ENCODE data around the gene ATF4. TPM values are rescaled to one million over a fixed set of nuclear protein-coding genes. Genes with fewer than 3 reads are reported as not detected.

Gene ATF4
- total RNA-seq, 2 donors from 2014 or later: 294 to 334 TPM

DNA sequence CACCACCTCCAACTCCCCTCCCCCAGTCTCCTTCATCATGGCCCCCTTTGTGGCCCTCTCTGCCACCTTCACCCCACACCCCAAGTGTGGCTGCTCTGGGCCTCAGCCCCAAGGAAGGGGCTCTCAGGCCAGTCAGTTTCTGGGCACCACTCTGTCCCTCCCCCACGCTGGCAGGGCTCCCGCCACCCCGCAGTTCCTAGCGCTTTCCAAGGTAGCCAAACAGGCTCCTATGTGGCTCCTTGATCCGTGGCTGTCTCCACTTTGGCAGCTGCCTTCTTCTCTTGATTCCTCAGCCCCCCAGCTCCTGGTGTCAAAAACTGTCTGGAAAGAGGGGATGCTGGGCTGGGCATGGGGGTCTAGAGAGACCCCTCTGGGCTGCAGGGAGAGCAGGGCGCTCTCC, 39.8 kb downstream of the ATF4 start:
- Histone ChIP-seq H3K27me3 (replicated peaks; ENCODE audit: insufficient read depth) (no peaks in the 10 kb centered on the region), H3K27ac (no peak overlapping the region), H3K4me3 (no peak overlapping the region), H3K36me3 (no peaks in the 10 kb centered on the region), H3K9me3 (no peaks in the 10 kb centered on the region), H3K4me1 (replicated peaks) (no peaks in the 10 kb centered on the region)
- intact Hi-C loops (cut with DNase I): no loop called here
- WGBS: 48% methylated on average over 6 of the region's 6 CpGs
- no peak for DNase-seq (ENCODE audit: low spot score)
- TF ChIP-seq, protein P1, sequence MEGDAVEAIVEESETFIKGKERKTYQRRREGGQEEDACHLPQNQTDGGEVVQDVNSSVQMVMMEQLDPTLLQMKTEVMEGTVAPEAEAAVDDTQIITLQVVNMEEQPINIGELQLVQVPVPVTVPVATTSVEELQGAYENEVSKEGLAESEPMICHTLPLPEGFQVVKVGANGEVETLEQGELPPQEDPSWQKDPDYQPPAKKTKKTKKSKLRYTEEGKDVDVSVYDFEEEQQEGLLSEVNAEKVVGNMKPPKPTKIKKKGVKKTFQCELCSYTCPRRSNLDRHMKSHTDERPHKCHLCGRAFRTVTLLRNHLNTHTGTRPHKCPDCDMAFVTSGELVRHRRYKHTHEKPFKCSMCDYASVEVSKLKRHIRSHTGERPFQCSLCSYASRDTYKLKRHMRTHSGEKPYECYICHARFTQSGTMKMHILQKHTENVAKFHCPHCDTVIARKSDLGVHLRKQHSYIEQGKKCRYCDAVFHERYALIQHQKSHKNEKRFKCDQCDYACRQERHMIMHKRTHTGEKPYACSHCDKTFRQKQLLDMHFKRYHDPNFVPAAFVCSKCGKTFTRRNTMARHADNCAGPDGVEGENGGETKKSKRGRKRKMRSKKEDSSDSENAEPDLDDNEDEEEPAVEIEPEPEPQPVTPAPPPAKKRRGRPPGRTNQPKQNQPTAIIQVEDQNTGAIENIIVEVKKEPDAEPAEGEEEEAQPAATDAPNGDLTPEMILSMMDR (IDR thresholded peaks at IDR 0.05): no peak
- no peak for TF ChIP-seq POLR2A (IDR thresholded peaks at IDR 0.05)
- TF ChIP-seq POLR2AphosphoS5 (IDR thresholded peaks at IDR 0.05): no peak

DNA sequence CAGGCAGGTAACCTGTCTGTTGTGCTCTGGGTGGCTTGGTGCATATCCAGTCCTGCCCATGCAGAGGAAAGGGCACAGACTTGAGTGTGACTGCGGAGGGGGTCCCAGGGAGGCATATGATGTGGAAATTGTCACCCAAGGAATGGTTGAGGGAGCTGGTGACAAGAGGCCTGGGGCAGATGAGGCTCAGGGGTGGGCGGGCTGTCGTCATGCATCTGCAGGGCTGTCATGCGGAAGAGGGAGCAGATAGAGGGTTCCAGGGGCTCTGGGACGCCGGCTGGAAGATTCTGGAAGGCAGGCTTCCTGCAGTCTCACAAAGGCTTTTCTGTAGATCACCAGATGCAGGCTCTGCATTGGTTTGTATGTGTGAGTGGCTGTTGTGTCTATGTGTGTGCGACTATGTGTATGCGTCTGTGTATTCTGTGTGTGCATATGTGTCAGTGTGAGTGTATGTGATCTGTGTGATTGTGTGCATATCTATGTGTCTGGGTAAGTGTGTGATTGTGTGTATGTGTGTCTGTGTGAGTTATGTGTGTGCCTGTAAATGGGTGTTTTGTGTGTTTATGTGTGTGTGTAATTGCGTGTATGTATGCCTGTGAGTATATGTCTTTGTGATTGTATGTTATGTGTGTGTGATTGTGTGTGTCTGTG, 42.6 kb downstream of the ATF4 start:
- Histone ChIP-seq H3K4me3 (no peak overlapping the region), H3K4me1 (replicated peaks) (no peaks in the 10 kb centered on the region), H3K27ac (no peak overlapping the region), H3K9me3 (no peaks in the 10 kb centered on the region), H3K36me3 (no peaks in the 10 kb centered on the region), H3K27me3 (replicated peaks; ENCODE audit: insufficient read depth) (no peaks in the 10 kb centered on the region)
- WGBS: 79% methylated on average over 9 of the region's 9 CpGs
- intact Hi-C loops (cut with DNase I): no loop called here
- DNase-seq (ENCODE audit: low spot score): no peak
- TF ChIP-seq, protein P1 (IDR thresholded peaks at IDR 0.05): no peak
- no peak for TF ChIP-seq POLR2AphosphoS5 (IDR thresholded peaks at IDR 0.05)
- no peak for TF ChIP-seq POLR2A (IDR thresholded peaks at IDR 0.05)

- WGBS: 92% methylated on average over 7 of the region's 7 CpGs
- Histone ChIP-seq H3K36me3 (no peaks in the 10 kb centered on the region), H3K9me3 (no peaks in the 10 kb centered on the region), H3K4me1 (replicated peaks) (no peaks in the 10 kb centered on the region), H3K27me3 (replicated peaks; ENCODE audit: insufficient read depth) (no peaks in the 10 kb centered on the region), H3K27ac (no peak overlapping the region), H3K4me3 (no peak overlapping the region)
- intact Hi-C loops (cut with DNase I): no loop called here
- no peak for DNase-seq (ENCODE audit: low spot score)
- no peak for TF ChIP-seq POLR2AphosphoS5 (IDR thresholded peaks at IDR 0.05)
- TF ChIP-seq, protein P1 (IDR thresholded peaks at IDR 0.05): no peak
Measured at GRCh38 chr22:39563571-39564428, 43.4 kb downstream of the ATF4 start.

DNA sequence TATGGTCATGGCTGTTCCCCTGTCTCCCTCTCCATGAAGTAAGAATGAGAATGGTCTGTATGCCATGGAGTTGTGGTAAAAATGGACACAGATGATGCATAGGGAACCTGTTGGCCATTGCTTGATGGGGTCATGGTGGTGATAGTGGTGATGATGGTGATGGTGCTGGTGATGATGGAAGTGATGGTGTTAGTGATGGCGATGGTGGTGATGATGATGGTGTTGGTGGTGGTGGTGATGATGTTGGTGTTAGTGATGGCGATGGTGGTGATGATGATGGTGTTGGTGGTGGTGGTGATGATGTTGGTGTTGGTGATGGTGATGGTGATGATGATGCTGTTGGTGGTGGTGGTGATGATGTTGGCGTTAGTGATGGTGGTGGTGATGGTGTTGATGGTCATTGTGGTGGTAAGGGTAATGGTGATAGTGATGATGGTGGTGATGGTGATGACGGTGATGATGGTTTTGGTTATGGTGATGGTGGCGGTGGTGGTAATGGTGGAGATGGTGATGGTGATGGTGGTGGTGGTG, 45.1 kb downstream of the ATF4 start:
- Histone ChIP-seq H3K36me3 (no peaks in the 10 kb centered on the region), H3K4me3 (no peak overlapping the region), H3K27ac (no peak overlapping the region), H3K4me1 (replicated peaks) (no peaks in the 10 kb centered on the region), H3K9me3 (no peaks in the 10 kb centered on the region), H3K27me3 (replicated peaks; ENCODE audit: insufficient read depth) (no peaks in the 10 kb centered on the region)
- TF ChIP-seq, protein P1 (IDR thresholded peaks at IDR 0.05): no peak
- TF ChIP-seq POLR2AphosphoS5 (IDR thresholded peaks at IDR 0.05) (no peak), POLR2A (IDR thresholded peaks at IDR 0.05) (no peak)
- 93% methylated on average over 5 of the region's 5 CpGs for WGBS
- intact Hi-C loops (cut with DNase I): no loop called here
- DNase-seq (ENCODE audit: low spot score): no peak
